Activated CD4-positive, alpha-beta T cell treated with anti-CD3 and anti-CD28 coated beads, Interleukin-10, Interleukin-2, amounts not matched to agents 100 ng/mL and 50 ng/mL, durations not matched to agents 16 hours and 8 hours (primary cell): ENCODE results near the gene CFB.
A peak's percentile ranks its signal among the peaks of the same experiment; 100 is the strongest.
"Not testable (repeated sequence)": the region's sequence is repeated elsewhere in the genome, so short reads cannot be mapped to it uniquely, and the experiment has no call there.

Experiments
- DNase-seq: peaks from one replicate; pipeline ENCODE4 v3.0.0-alpha.2; 2020

The CFB gene

GRCh38 chr6:31915351-31915750, 30.5 kb upstream of the CFB start:
- no peak for DNase-seq

GRCh38 chr6:31915756-31916155, 30.1 kb upstream of the CFB start:
- no peak for DNase-seq

- DNase-seq: no peak
Measured at GRCh38 chr6:31918069-31918720, 27.7 kb upstream of the CFB start.

GRCh38 chr6:31919624-31920303, 26.1 kb upstream of the CFB start:
- no peak for DNase-seq

GRCh38 chr6:31920811-31921210, 25.1 kb upstream of the CFB start:
- no peak for DNase-seq

GRCh38 chr6:31922942-31923341, 23.0 kb upstream of the CFB start:
- peak; percentile 32 for DNase-seq

GRCh38 chr6:31927242-31927862, 18.5 kb upstream of the CFB start, which contains the start of gene C2:
Gene C2, plus strand, starts transcription at chr6:31927717. Its CDS starts 36 bp downstream, at chr6:31927753.
- DNase-seq: no peak

- no peak for DNase-seq
Measured at GRCh38 chr6:31927863-31928671, 17.8 kb upstream of the CFB start.

GRCh38 chr6:31928672-31928939, 17.3 kb upstream of the CFB start:
- DNase-seq: no peak

- DNase-seq: no peak
Measured at GRCh38 chr6:31930962-31931361, 14.9 kb upstream of the CFB start.

- DNase-seq: not testable (repeated sequence)
Measured at GRCh38 chr6:31932137-31932536, 13.8 kb upstream of the CFB start.

- no peak for DNase-seq
Measured at GRCh38 chr6:31933537-31933936, 12.4 kb upstream of the CFB start.

GRCh38 chr6:31935021-31935420, 10.9 kb upstream of the CFB start:
- DNase-seq: no peak

- DNase-seq: no peak
Measured at GRCh38 chr6:31935823-31936222, 10.1 kb upstream of the CFB start.

- no peak for DNase-seq
Measured at GRCh38 chr6:31940256-31940664, 5.6 kb upstream of the CFB start.

- DNase-seq: no peak
Measured at GRCh38 chr6:31943742-31944141, 2.2 kb upstream of the CFB start.

GRCh38 chr6:31945154-31945506, 765 bp upstream of the CFB start:
- DNase-seq: no peak

- DNase-seq: no peak
Measured at GRCh38 chr6:31946370-31946885, 533 bp downstream of the CFB start.

GRCh38 chr6:31947070-31947675, 1.3 kb downstream of the CFB start:
- DNase-seq: no peak

GRCh38 chr6:31947864-31948263, 2.0 kb downstream of the CFB start:
- DNase-seq: no peak

- no peak for DNase-seq
Measured at GRCh38 chr6:31948306-31948705, 2.4 kb downstream of the CFB start.

GRCh38 chr6:31948753-31949413, 3.0 kb downstream of the CFB start:
- DNase-seq: no peak
